SK-N-SH (cell line): ENCODE results near the gene AADAT.

Experiments
- CTCF ChIP-seq: fragments of 200-600 bp; sonication (generic); IDR thresholded peaks from 2 replicates; pipeline ENCODE4 v1.6.1; 2017; ENCODE audit warnings: antibody characterized with exemption, mild to moderate bottlenecking, moderate library complexity
- EP300 ChIP-seq, 2 experiments: IDR thresholded peaks; 2 replicates each; pipeline versions ENCODE4 v1.4.0 to v1.6.1; 2012; ENCODE audit warnings: borderline replicate concordance in 1 of 2, low read depth in 1 of 2, low read length in 1 of 2
- FOXM1 ChIP-seq: IDR thresholded peaks from 2 replicates; pipeline ENCODE4 v1.4.0; 2012; ENCODE audit warnings: low read depth, mild to moderate bottlenecking
- GABPA ChIP-seq: IDR thresholded peaks from 2 replicates; pipeline ENCODE4 v1.4.0; 2012; ENCODE audit warnings: low read depth, mild to moderate bottlenecking
- POLR2AphosphoS5 ChIP-seq: IDR thresholded peaks from 2 replicates; pipeline ENCODE4 v1.6.1; 2012; ENCODE audit warnings: low read depth, low read length
- RCOR1 ChIP-seq: fragments of 150-350 bp; IDR thresholded peaks from 2 replicates; pipeline ENCODE4 v1.6.1; 2017; ENCODE audit warnings: antibody characterized with exemption, low read length
- REST ChIP-seq: IDR thresholded peaks from 2 replicates; pipeline ENCODE4 v1.6.1; 2012; ENCODE audit warnings: mild to moderate bottlenecking, low read depth, low read length, moderate library complexity
- TCF12 ChIP-seq: IDR thresholded peaks from 2 replicates; pipeline ENCODE4 v1.4.0; 2012
- TF ChIP-seq, protein P1 (sequence below): IDR thresholded peaks from 2 replicates; pipeline ENCODE4; 2012

GRCh38 chr4:170011921-170012628 lies 77.7 kb downstream of the AADAT start:
- no peak for TF ChIP-seq CTCF
- no peak for TF ChIP-seq TCF12
- no peak for TF ChIP-seq FOXM1
- TF ChIP-seq GABPA = no peak
- TF ChIP-seq EP300 (IDR thresholded peaks at IDR 0.05; ENCODE audit: borderline replicate concordance in 1 of 2, low read depth in 1 of 2, low read length in 1 of 2) = no peak
- TF ChIP-seq, protein P1, sequence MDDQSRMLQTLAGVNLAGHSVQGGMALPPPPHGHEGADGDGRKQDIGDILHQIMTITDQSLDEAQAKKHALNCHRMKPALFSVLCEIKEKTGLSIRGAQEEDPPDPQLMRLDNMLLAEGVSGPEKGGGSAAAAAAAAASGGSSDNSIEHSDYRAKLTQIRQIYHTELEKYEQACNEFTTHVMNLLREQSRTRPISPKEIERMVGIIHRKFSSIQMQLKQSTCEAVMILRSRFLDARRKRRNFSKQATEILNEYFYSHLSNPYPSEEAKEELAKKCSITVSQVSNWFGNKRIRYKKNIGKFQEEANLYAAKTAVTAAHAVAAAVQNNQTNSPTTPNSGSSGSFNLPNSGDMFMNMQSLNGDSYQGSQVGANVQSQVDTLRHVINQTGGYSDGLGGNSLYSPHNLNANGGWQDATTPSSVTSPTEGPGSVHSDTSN = no peak
- TF ChIP-seq POLR2AphosphoS5 = no peak
- no peak for TF ChIP-seq RCOR1
- TF ChIP-seq REST = no peak
